ENCODE data around the gene ADARB2.

- TF ChIP-seq POLR2A (IDR thresholded peaks at IDR 0.05) (no peak), CTCF (IDR thresholded peaks at IDR 0.05) (no peak)
Measured at GRCh38 chr10:1734288-1734687, 3.0 kb downstream of the ADARB2 start.
